Activated naive CD8-positive, alpha-beta T cell treated with anti-CD3 and anti-CD28 coated beads, Interleukin-2, amount 50 U/mL, for 16 hours (primary cell): Measurements from ENCODE around the gene FIP1L1.
"Not testable (repeated sequence)": the region's sequence is repeated elsewhere in the genome, so short reads cannot be mapped to it uniquely, and the experiment has no call there.

ENCODE experiments used
- DNase-seq: peaks from one replicate; pipeline ENCODE4 v3.0.0-alpha.2; 2020; ENCODE audit warnings: low read depth, low spot score

Gene FIP1L1

DNA sequence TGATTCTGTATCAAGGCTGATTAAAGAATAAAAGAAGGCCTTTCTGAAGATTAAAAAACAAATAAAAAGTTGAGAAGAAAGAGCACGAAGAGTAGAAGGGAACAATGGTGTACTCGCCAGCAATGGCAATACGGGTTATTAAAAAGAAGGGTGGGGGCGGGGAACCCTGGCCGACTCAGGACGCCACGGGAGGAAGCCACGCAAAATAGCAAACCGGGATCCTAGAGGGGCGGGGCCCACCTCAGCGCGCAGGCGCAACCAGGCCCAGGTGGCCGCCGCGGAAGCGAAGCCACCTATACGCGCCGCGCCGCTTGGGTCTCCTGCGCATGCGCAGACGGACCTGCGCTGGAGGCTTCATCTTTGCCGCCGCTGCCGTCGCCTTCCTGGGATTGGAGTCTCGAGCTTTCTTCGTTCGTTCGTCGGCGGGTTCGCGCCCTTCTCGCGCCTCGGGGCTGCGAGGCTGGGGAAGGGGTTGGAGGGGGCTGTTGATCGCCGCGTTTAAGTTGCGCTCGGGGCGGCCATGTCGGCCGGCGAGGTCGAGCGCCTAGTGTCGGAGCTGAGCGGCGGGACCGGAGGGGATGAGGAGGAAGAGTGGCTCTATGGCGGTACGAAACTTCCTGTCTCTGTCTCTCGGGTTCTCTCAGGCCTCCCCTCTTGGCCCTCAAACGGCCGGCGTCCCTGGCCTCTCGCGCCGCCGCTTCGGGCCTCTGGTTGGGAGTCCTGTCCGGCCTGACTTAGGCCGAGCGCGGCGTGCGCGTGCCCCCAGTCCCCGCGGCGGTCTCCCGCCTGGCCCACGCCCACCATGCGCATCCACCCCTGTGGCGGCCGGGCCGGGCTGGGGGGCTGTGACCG is at the start of gene FIP1L1:
FIP1L1 (plus strand) TSS at position 323 of the 852 bp plus-strand sequence; CDS start at position 521, 198 bp downstream.
- DNase-seq: peak; percentile 87

- DNase-seq: not testable (repeated sequence)
Measured at GRCh38 chr4:53334916-53335315, 42.5 kb upstream of the FIP1L1 start.

DNA sequence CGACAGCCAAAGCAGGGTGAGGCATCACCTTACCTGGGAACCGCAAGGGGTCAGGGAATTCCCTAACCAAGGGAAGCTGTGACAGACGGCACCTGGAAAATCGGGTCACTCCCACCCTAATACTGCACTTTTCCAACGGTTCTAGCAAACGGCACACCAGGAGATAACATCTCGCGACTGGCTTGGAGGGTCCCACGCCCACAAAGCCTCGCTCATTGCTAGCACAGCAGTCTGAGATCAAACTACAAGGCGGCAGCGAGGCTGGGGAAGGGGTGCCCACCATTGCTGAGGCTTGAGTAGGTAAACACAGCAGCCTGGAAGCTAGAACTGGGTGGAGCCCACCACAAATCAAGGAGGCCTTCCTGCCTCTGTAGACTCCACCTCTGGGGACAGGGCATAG is 37.3 kb upstream of the FIP1L1 start:
- DNase-seq: not testable (repeated sequence)

DNA sequence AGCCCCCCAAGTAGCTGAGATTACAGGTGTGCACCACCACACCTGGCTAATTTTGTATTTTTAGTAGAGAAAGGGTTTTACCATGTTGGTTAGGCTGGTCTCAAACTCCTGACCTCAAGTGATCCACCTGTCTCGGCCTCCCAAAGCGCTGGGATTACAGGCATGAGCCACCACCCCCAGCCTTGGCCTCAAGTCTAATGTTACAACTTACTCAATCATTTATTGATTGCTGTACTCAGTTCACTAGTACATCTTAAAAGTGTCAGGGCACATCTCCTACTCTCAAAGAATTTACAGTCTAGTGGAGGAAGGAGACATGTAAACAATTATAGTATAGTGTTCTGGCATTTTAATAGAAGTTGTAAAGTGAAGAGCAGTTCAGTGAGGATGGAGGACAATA is 31.0 kb upstream of the FIP1L1 start:
- DNase-seq: not testable (repeated sequence)

- DNase-seq: no peak
Measured at GRCh38 chr4:53346920-53347852, 30.3 kb upstream of the FIP1L1 start.

GRCh38 chr4:53348046-53348445 is 29.4 kb upstream of the FIP1L1 start:
- DNase-seq: no peak

DNA sequence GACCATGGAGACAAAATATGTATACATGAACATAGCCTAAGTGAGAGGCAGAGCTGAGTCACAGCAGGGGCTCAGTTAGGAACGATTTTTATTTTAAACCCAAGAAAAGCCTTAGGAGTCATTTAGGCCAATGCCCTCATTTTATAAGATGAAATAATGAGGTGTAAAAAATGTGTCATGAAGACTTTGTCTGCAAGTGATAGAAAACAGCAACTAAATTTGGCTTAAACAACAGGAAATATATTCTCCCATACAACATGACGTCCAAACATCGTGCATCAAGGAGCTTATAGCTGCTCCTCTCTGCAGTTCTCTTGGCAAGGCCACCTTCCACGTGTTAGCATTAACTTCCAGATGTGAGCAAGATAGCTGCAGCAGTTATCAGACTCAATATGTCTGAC is 28.4 kb upstream of the FIP1L1 start:
- DNase-seq: no peak

DNA sequence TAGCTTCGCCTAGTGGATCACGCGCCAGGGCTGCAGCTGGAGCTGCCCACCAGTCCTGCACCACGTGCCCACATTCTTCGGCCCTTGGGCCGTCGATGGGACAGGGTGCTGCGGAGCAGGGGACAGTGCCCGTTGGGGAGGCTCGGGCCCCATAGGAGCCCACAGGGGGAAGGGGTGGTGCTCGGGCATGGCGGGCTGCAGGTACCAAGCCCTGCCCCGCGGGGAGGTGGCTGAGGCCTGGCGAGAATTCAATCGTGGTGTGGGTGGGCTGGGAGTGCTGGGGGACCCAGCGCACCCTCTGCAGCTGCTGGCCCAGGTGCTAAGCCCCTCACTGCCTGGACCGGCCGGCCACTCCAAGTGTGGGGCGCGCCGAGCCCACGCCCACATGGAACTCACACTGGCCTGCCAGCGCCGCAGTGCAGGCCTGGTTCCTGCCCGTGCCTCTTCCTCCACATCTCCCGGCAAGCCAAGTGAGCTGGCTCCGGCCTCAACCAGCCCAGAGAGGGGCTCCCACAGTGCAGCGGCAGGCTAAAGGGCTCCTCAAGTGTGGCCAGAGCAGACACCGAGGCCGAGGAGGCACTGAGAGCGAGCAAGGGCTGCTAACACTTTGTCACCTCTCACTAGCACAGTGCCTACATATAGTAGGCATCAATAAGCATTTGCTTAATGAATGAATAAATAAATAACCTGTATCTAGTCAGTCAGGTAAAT is 23.3 kb upstream of the FIP1L1 start:
- DNase-seq: no peak

DNA sequence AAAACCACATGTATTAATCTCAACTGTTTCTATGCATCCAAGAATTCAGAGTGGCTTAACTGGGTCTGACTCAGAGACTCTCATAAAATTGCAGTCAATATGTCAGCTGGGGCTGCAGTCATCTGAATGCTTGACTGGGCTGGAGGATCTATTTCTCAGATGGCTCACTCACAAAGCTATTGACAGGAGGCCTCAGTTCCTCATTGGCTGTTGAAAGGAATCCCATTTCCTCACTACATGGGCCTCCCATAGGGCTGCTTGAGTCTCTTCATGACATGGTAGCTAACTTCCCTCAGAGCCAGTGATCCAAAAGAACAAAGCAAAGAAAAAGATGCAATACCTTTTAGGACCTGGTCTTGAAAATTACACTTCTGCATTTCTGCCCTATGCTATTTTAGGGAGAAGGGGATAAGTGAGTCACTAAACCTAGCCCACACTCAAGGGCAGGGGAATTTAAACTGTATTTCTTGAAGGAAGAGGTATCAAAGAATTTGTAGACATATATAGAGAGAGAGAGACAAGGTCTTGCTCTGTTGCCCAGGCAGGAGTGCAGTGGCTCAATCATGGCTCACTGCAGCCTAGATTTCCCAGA is 21.4 kb upstream of the FIP1L1 start:
- DNase-seq: no peak

DNA sequence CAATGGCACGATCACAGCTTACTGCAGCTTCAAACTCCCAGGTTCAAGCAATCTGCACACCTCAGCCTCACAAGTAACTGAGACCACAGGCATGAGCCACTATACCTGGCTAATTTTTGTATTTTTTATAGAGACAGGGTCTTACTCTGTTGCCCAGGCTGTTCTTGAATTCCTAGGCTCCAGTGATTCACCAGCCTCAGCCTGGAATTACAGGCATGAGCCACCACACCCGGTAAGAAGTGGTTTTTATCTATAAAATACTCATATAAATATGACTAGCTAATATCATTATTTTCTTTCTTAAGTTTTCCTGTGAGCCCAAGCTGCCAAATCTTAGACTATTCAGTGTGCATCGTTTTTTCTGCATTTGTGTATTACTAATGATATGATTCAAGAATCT is 16.0 kb upstream of the FIP1L1 start:
- DNase-seq: no peak

GRCh38 chr4:53362093-53362492 is 15.3 kb upstream of the FIP1L1 start:
- DNase-seq: no peak

DNA sequence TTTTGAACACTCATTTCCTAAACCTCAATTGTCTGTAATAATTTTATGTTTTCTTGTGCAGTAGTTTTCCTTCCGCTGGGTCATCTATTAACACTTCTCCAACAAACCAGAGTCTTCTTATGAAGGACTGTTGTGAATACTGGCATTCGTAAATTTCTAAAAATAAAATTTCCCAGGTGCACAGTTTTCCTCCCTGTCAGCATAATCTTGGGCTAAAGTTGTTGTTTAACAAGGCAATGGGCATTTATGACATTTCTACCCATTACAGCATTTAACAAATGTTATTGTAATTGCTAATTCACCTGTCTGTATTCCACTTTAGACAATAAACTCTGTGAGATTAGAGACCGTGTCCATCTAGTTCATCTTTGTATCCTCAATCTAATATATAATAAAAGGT is 12.8 kb upstream of the FIP1L1 start:
- DNase-seq: no peak

- DNase-seq: no peak
Measured at GRCh38 chr4:53365121-53365485, 12.3 kb upstream of the FIP1L1 start.

DNA sequence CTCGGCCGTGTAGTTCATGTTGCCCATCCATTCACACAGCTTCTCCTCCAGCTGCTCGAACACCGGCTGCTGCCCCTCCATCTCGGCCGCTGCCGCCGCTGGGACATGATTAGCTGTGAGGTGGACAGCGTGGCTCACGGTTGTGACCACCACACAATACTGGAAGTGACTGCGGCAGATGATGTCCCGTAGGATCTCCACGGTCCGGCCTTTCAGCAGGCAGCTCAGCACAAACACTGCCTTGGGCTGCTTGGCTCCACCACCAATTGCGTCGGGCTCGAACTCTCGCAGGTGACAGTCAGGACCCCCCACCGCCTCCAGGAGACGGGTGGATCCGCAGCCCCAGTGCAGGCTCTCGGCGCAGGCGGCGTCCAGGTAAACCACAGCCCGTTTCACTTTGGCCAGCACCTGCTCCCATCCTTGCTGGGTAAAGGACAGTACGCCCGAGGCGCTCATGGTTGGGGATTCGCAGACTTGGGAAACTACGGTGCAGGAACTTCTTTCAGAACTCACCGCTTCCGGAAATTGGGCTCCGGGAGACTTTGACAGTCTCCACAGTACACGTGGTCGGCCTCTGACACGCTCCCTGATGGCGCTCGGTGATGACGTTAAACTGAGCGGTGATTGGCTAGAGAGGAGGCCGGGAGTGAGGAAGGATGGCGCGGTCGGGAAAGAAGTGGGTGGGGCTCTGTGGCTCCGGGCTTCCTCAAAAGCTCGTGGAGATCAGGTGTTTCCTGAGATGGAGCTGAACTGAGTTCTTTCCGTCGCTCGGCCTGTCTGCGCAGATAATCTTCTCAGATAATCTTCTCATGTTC is 11.7 kb upstream of the FIP1L1 start, which contains the start of gene SCFD2:
SCFD2 (minus strand) TSS at position 576 of the 815 bp plus-strand sequence.
- DNase-seq: peak; percentile 94

DNA sequence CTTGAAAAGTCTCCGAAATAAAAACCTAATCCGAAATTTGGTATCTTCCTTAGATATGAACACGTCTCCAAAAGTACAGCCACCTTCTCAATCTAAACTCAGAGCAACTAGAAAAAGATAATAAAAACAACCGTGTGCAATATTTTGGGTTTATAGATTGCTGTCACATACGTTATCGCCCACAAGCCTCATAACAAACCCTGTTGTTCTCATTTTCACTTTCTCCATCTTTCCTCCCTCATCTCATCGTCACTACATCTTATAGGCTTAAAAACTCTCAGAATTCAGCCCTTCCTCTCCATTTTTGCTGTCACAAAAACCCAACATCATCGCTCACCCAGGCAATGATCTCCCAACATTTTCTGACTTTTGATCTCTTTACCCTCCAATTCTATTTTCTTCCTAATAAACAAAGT is 11.1 kb upstream of the FIP1L1 start:
- no peak for DNase-seq

- no peak for DNase-seq
Measured at GRCh38 chr4:53367721-53368120, 9.7 kb upstream of the FIP1L1 start.

GRCh38 chr4:53371049-53371448 is 6.4 kb upstream of the FIP1L1 start:
- DNase-seq: no peak

DNA sequence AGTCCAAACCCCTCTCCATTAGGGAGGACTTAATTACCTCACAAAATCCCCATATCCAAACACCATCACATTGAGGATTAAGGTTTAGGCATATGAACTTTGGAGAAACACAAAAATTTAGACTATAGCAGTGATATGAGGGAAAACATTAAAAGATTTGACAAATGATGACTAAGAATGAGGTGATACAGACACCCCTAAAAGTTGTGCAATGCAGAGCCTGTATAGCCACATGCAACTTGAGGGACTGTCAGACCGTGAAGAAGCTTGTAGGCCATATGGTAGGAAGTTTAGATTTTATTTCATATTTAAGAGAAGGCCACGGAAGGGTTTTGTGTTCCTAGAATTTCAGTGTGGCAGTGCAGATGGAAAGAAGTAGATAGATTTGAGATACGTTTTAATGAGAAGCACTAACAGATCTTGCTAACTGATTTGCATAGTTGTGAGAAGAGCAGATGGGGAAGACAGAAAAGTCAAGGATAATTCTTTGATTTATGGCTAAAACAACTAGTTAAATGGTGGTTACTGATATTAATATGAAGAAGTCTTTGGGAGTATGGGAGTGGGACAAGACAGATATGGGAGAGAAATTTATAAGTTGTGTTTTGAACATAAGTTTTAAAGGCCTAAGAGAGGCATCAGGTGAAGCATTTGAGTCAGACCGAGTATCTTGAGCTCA is 5.5 kb upstream of the FIP1L1 start:
- no peak for DNase-seq

DNA sequence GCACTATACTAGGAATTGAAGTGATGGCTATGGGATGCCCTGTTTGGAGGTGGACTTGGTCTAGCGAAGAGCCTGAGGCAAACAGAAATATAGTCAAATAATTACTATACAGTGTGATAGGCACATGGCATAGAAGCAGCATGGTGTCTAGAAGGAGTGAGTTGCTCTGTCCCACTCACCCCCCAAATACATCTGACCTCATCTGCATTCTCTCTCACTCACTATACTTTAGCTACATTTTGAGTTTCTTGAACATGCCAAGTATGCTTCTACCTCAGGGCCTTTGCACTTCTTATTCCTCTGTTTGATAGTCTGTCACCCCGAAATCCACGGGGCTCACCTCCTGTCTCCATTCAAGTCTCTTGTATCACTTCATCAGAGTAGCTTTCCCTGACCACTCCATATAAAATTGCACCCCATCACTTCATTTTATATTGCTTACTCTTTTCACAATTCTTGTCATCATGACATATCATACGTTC is 2.6 kb upstream of the FIP1L1 start:
- DNase-seq: no peak

DNA sequence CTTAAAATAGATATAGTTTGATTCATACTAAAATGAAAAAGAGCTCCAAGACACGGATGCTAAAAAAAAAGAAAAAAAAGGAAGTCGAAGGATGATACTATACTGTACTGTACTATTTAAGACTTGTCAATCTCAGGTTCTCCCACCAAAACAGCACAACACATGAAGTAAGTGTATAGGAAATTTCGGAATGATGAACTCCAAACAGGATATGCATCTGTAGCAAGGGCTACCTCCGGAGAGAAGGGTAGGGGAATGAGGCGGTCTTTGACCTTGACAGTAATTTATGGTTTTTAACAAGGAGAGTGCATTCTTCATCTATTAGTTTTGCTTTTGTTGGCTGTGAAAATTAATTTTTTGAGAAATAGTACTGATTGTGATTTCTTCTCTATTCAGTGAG is 541 bp upstream of the FIP1L1 start:
- DNase-seq: no peak
